DMS153 treated with DMSO at 0.1 percent for 48 hours (cell line): ENCODE data around the gene TGFB1.
"Not testable (repeated sequence)": the region's sequence is repeated elsewhere in the genome, so short reads cannot be mapped to it uniquely, and the experiment has no call there.

Source experiments
- DNase-seq: peaks from one replicate; lab custom pipeline; 2025; ENCODE audit not compliant: unreplicated experiment; lab: John Stamatoyannopoulos, UW

Gene TGFB1

DNA sequence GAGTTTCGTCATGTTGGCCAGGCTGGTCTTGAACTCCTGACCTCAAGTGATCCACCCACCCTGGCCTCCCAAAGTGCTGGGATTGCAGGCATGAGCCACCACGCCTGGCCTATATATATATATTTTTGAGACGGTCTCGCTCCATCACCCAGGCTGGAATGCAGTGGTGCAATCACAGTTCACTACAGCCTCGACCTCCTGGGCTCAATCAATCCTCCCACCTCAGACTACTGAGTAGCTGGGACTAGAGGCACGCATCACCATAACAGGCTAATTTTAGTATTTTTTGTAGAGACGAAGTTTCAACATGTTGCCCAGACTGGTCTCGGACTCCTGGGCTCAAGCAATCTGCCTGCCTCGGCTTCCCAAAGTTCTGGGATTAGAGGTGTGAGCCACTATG is 6.8 kb downstream of the TGFB1 start:
- not testable (repeated sequence) for DNase-seq

DNA sequence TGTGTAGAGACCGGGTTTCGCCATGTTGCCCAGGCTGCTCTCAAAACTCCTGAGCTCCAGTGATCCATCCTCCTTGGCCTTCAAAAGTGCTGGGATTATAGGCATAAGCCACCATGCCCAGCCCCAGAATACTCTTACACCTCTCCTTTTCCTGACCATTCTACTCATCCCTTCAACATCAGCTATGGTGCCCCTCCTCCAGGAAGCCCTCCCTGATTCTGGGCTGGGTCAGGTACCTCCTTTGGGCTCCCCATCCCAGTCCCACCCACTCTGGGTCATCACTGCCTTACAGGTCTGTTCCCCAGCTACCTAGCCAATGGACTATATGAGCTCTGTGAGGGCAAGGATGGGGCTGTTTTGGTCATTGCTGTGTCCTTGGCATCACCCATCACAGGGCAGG is 9.6 kb downstream of the TGFB1 start:
- DNase-seq = no peak

DNA sequence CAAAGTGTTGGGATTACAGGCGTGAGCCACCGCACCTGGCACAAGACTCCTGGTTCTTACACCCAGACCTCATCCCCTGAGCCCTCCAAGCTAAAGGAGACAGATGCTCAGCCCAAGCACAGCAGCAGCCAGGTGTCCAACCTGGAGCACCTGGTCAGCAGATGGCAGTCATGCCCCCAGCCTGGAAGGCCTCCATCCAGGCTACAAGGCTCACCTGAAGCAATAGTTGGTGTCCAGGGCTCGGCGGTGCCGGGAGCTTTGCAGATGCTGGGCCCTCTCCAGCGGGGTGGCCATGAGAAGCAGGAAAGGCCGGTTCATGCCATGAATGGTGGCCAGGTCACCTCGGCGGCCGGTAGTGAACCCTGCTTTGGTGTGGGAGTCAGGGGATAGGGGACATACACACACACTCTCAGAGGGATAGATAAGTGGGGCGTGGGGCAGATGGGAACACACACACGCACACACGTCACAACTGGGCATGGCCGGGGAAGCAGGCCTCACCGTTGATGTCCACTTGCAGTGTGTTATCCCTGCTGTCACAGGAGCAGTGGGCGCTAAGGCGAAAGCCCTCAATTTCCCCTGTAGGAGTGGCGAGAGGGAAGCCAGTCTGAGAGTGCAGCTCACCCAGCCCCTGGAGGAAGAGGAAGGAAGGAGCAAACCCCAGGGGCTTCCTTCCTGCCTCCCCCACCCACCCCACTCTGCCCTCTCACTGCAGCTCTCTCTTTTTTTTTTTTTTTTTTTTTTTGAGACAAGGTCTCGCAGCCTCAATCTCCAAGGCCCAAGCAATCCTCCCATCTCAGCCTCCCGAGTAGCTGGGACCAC is 11.8 kb downstream of the TGFB1 start:
- DNase-seq = peak; percentile 9

DNA sequence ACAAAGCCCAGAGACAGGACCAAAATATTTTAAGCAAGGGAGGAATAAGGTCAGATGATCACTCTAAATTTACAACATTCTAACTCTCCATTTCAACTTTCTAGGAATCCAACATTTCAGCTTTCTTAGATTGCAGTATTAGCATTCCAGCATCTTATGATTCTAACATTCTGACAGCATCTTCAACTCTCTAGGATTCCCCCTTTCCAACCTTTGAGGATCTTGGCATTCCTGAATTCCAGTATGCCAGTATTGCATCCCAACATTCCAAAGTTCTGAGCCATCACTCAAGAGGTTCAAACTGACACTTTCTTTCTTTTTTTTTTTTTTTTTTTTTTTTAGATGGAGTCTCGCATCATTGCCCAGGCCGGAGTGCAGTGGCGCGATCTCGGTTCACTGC is 13.8 kb downstream of the TGFB1 start:
- DNase-seq = no peak

DNA sequence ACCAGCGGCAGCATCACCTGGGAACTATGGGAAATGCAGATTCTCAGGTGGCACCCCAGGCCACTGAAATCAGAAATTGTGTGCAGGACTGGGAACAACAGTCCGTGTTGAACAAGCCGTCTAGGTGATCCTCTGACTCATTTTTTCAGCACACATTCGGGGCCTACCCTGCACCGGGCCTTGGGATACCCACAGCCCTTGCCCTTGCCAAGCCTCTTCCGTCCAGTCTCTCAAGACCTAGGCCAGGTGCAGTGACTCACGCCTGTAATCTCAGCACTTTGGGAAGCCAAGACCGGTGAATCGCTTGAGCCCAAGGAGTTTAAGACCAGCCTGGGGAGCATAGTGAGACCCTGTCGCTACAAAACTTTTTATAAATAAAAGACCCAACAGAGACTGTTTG is 18.3 kb downstream of the TGFB1 start:
- DNase-seq = no peak

DNA sequence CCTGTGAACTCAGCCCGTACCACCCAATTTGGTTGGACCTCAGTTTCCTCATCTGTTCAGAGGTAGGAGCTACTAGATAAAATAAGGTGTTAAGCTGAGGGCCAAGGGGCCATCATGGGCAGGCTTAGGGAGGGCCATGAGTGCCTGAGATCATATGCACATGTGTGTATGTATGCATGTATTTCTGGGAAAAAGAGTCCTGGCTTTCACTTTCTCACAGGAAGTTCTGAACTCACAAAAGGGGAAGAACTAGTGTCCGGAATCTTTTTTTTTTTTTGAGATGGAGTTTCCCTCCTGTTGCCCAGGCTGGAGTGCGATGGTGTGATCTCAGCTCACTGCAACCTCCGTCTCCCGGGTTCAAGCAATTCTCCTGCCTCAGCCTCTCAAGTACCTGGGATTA is 18.9 kb downstream of the TGFB1 start:
- no peak for DNase-seq

DNA sequence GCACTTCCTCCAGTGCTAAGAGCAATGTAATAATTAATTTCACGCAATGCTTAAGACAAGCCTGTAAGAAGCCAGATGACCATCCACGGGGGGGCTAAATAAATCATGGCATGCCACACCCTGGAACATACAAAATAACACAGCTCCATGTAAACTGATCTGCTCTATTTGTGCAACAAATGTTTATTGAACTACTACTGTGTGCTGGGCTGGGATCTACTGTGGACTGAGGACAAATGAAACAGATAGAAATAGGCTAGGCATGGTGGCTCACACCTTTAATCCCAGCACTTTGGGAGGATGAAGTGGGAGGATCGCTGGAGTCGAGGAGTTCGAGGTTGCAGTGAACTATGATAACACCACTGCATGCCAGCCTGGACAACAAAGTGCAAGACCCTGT is 21.3 kb downstream of the TGFB1 start:
- no peak for DNase-seq

DNA sequence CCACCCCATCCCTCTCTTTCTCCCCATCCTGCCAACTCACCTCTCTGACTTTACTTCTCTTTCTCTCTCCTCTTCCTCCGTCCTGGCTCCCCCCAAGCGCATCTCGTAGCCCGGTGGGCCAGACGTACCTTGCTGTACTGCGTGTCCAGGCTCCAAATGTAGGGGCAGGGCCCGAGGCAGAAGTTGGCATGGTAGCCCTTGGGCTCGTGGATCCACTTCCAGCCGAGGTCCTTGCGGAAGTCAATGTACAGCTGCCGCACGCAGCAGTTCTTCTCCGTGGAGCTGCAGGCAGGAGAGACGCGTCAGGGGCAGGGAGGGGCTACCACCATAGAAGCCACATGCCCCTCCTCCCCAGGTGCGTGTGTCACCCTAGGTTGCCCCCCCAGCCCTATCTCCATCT is 21.7 kb downstream of the TGFB1 start:
- no peak for DNase-seq

DNA sequence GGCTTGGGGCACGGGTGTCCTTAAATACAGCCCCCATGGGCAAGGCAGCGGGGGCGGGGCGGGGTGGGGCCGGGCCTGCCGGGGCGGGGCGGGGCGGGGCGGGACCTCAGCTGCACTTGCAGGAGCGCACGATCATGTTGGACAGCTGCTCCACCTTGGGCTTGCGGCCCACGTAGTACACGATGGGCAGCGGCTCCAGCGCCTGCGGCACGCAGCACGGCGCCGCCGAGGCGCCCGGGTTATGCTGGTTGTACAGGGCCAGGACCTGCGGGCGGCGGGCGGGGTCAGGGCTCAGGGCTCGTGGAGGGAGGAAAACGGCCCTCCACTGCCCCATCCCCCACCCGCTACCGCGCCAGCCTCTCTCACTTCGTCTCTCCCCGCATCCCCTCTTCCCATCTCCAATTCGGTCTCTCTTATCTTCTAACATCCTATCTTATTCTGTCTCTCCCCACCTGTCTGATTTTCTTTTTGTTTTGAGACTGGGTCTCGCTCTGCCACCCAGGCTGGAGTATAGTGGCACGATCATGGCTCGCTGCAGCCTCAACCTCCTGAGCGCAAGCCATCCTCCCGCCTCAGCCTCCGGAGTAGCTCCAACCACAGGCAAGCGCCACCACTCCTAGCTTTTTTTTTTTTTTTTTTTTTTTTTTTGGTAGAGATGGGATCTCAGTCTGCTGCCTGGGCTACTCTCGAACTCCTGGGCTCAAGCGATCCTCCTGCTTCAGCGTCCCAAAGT is 22.6 kb downstream of the TGFB1 start:
- no peak for DNase-seq

DNA sequence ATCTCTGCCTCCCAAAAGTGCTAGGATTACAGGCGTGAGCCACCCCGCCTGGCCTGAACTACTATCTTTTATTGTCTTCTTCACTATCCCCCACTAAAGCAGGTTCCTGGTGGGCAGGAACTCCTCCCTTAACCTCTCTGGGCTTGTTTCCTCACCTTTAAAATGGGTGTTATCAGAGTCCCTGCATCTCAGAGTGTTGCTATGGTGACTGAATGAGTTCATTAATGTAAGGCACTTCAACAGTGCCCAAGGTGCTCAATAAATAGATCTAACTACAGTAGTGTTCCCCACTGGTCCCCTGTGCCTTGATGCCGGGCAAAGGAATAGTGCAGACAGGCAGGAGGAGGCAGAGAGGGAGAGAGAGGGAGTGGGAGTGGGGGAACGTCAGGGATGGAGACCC is 23.2 kb downstream of the TGFB1 start:
- no peak for DNase-seq

DNA sequence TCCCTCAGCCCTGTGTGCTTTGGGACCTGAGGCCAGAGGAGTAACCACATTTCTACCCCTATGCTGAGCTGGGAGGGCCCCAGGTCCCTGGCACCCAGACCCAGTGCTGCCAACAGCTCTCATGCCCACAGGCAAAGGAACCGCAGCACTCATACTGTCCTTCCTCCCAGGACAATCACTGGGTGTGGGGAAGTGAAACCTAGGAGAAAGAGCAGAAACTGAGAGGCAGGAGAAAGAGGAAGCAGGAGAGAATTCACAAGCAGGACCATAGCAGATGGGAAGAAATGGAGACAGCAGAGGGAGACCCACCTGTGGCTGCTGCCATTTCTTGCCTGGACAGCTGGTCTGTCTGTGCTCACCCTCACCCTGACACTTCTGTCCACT is 24.9 kb downstream of the TGFB1 start:
- no peak for DNase-seq

DNA sequence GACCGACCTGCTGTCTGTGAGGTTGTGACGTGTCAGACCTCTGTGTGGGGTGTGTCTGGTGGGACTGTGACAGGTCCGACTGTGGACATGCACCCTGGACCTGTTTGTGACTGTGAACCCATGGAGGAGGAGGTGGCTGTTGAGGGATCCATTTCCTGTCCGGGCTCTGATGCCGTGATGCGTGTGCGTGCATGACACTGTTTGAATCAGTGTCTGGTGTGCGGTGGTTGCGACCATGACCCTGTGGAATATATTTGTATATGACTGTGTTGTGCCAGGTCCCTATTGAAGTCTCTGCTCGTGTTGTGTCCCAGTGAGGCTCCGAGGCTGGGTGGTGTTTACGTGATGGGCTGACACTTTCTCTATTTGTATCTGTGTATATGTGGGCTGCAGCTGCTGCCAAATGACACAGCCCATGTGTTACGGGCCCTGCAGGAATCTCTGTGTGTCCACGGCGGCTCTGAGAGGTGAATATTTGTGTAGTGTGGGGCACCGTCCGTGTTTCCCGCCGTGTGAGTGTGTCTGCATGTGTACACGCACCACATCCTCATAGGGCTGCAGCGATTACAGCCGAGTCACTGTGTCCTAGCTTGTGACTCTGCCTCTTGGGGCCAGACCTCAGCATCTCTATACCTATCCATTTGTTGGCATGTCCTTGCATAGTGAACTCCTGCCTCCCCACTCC is 25.4 kb downstream of the TGFB1 start:
- DNase-seq = no peak

DNA sequence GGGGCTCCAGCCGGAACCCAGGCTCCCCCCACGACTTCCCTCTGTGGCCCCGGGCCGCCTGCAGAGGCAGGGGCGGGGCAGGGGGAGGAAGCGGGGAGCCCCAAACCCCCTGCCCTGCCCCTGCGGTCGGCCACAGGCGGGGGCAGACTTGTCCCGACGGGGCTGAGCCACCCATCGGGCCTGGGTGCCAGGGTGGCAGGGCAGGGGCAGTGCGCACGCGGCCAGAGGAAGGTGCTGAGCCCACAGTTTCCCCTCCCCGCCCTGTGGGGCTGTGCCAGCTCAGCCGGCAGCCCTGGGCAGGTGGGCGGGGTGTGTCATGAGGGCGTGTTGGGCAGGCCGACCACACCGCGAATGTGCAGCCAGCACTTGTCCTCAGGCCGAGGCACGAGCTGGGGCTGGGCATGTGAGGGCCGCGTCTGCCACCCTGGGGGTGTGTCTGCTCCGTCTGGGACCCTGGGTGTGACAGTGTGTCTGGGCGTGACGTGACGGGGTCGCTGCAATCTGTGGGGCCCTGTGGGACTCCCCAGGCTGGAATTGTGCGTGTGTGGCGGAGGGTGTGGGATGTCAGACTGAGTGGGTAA is 26.1 kb downstream of the TGFB1 start:
- no peak for DNase-seq

DNA sequence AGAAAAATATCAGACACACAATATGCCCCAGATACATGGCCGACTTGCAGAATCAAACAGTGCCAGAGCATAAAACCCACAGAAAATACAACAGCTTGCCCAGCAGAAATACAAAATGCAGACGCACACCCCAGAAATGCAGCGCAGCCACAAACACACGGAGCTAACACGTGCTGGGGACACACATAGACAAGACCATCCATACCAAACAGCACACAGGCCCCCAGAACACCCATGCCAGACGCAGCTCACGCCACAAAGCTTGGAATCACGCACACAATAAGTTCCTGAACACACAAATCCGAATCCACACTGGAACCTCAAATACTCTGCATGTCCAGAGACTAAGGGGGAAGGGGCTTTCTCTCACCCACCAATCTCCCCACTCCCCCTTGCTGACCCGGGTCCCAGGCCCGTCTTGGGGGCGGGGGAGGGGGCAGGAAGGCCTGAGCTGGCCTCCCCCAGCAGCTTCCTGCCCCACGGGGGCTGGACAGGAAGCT is 26.6 kb downstream of the TGFB1 start:
- DNase-seq = no peak

DNA sequence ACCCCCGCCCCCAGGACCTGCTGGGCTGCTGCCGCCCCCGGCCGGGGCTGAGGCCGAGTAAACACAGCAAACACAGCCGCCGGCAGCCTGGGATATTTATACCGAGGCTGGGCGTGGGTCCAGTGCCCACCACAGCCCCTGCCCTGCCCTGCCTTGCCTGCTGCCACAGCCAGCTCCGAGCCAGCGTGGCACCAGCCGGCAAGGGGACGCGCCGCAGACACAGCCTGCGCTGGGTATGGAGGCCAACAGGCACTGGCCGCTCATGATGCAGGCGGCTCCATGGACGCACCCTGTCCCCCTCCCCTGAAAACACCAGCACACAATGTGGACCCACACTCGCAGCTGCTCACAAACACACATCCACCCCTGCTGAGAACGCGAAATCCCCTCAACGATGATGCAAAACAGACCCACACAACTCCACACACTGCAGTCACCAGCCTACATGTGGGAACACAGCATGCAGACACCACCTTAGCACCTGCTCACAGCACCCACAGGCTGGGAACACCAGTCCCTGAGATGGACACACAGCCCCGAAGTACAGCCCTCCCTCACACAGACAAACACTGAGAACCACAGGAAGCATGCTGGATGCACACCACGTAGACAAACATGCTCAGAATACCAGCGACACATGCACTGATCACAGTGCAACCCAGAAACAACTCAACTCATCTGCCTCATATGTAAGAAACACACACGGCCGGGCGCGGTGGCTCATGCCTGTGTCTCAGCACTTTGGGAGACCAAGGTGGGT is 27.6 kb downstream of the TGFB1 start:
- DNase-seq = peak; percentile 5

DNA sequence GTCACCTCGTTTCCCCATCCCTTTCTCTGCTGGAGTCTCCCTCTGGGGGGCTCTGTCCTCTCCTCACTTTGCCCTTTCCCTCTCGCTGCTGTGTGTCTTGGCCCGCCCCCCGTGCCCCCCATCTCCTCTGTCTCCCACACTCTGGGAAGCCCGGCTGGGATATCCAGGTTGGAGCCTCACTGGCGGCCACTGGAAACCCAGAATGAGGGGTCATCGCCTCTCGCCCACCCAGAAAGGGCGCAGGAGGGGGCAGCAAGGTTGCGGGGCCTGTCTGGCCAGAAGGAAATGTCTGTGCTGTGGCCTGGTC is 28.1 kb downstream of the TGFB1 start:
- no peak for DNase-seq

DNA sequence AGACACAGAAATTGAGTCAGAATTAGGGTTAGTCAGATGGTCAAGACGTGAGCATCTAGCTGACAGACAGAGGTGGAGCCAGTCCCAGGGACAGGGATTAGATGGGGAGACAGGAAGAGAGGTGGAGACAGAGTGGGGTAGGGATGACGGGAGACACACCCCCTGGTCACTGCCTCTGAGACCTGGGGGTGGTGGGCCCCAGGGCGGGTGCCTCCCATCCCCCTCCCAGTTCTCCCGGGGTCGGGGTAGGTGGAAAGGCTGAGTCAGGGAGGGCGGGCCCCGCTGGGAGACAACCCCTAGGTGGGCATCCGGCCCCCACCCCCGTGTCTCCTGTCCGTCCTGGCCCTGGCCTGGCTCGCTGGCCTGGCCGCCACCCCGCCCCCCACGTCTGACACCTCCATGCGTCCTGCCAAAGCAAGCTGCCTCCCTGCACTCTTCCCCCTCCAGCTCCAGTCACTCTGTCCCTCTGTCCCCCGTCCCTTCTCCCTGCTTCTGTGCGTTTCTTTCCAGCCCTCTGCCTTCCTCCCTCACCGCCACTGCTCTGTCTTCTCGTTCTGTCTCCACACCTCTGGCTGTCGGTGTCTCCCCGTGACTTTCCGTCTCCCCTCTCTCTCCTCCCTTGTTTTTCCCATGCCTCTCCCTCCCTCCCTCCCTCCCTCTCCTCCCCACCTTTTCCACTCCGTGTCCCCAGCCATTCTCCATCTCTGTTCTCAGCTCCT is 28.6 kb downstream of the TGFB1 start:
- DNase-seq = peak; percentile 11

DNA sequence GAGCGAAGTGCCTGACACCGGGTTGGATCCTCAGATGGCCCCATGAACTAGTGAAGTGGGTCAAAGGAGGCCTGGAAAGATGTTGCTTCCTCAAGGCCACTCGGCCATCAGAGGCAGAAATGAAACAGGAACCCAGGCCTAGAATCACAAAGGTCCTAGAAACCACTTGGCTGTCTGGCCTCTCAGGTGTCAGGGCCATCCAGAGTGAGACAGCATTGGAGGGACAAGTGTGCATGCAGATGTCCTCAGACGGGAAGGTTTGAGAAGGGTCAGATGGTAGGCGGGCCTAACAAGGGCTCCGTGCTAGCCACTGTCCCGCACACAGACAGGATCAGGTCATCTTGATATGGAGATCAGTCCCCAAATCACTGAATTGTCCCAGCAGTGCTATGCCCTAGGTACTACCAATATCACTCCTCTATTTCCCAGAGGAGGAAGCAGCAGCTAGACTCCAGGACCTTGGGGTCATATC is 29.5 kb downstream of the TGFB1 start:
- no peak for DNase-seq

DNA sequence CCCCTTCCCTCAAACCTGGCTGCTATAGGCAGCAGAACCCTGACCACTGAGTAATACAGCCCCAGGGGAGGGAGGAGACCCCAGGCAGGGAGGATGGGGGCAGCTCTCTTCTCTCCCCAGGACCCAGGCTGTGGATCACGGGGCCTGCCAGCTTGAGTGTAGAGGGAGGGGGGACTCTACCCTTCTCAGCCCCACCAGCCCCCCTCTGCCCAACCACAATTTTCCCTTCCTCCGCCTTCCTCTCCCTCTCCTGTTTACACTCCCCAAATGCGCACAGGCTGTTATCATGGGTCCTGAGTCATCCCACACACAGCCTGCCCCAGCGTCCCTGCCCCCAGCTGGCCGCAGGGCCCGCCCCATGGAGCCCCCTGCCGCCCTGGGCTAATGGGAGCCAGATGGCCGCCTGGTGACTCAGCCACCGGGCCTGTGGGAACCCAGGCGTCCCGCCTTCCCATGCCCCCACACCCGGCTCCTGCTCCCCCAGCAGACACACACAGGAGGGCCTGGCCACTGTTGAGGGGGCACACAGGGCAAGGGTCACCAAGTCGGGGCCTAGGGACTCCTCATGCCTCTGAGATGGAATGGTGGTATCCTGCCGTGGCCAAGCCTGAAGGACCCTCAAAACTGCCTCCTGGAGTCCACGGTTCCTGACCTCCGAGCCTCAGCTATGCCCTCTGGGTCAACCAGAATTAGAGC is 30.1 kb downstream of the TGFB1 start:
- DNase-seq = no peak

DNA sequence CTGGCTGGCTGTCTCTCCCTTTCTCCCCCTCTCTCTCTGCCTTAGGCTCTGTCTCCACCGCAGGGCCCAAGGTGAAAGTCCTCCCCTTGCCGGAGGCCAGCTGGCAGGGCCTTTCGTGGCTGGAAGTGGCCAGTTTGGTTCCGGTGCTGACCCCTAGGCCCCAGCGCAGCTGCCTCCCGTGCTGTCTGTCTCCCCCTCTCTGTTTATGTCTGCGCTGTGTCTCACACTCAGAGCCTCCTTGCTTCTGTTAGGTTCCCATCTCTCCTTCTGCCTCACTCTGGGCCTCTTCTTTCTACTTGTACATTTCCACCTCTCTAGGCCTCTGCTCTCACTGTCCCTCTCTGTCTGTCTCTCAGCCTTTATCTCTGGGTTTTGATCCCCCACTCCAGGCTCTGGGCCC is 30.7 kb downstream of the TGFB1 start:
- DNase-seq = no peak
